ENCODE data around the gene ZNF841.
"Not testable (repeated sequence)": the region's sequence is repeated elsewhere in the genome, so short reads cannot be mapped to it uniquely, and the experiment has no call there.

Gene ZNF841

DNA sequence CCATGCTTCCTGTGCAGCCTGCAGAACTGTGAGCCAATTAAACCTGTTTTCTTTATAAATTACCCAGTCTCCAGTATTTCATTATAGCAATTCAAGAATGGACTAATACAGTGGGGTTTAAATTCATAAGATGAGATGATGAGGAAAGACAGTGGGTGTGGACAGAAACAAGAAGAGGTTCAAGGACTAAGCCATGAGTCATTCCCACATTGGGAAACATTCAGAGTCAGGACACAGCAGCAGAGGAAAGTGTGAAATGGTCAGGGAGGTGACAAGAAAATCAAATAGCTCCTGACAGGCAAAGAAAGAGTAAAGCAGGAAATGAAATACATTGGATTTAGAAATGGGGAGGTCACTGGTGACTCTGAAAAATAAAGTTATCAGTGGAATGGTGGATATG lies 9.1 kb downstream of the ZNF841 start:
- ChIA-PET CTCF (no interaction called here), POLR2A (no interaction called here)
- TF ChIP-seq BHLHE40 (IDR thresholded peaks at IDR 0.05; ENCODE audit: borderline replicate concordance) (no peak), FOXA1 (IDR thresholded peaks at IDR 0.05) (no peak), FOXM1 (IDR thresholded peaks at IDR 0.05; ENCODE audit: borderline replicate concordance) (no peak), L3MBTL2 (conservative IDR thresholded peaks at IDR 0.05) (no peak), TARDBP (IDR thresholded peaks at IDR 0.05) (no peak), FOXK2 (IDR thresholded peaks at IDR 0.05) (no peak), ELF4 (IDR thresholded peaks at IDR 0.05) (no peak), ARNT (IDR thresholded peaks at IDR 0.05) (no peak), NFRKB (IDR thresholded peaks at IDR 0.05) (no peak), SP1 (IDR thresholded peaks at IDR 0.05) (no peak), ZNF384 (IDR thresholded peaks at IDR 0.05) (no peak), HDGF (IDR thresholded peaks at IDR 0.05; ENCODE audit: borderline replicate concordance) (no peak), SUZ12 (IDR thresholded peaks at IDR 0.05) (no peak), LEF1 (IDR thresholded peaks at IDR 0.05; ENCODE audit: borderline replicate concordance) (no peak)
- TF ChIP-seq, protein P1, sequence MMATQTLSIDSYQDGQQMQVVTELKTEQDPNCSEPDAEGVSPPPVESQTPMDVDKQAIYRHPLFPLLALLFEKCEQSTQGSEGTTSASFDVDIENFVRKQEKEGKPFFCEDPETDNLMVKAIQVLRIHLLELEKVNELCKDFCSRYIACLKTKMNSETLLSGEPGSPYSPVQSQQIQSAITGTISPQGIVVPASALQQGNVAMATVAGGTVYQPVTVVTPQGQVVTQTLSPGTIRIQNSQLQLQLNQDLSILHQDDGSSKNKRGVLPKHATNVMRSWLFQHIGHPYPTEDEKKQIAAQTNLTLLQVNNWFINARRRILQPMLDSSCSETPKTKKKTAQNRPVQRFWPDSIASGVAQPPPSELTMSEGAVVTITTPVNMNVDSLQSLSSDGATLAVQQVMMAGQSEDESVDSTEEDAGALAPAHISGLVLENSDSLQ (IDR thresholded peaks at IDR 0.05): no peak
- no peak for DNase-seq (ENCODE audit: extremely low spot score)

GRCh38 chr19:52070496-52070895 lies 25.1 kb downstream of the ZNF841 start:
- ChIA-PET POLR2A (no interaction called here), CTCF (no interaction called here)
- DNase-seq (ENCODE audit: extremely low spot score): no peak
- TF ChIP-seq SP1 (IDR thresholded peaks at IDR 0.05) (no peak), ELF4 (IDR thresholded peaks at IDR 0.05) (no peak), ARNT (IDR thresholded peaks at IDR 0.05) (no peak), BHLHE40 (IDR thresholded peaks at IDR 0.05; ENCODE audit: borderline replicate concordance) (no peak), LEF1 (IDR thresholded peaks at IDR 0.05; ENCODE audit: borderline replicate concordance) (no peak), FOXA1 (IDR thresholded peaks at IDR 0.05) (no peak), FOXK2 (IDR thresholded peaks at IDR 0.05) (no peak), NFRKB (IDR thresholded peaks at IDR 0.05) (no peak), HDGF (IDR thresholded peaks at IDR 0.05; ENCODE audit: borderline replicate concordance) (no peak), FOXM1 (IDR thresholded peaks at IDR 0.05; ENCODE audit: borderline replicate concordance) (no peak), SUZ12 (IDR thresholded peaks at IDR 0.05) (no peak)
- TF ChIP-seq, protein P1 (IDR thresholded peaks at IDR 0.05): no peak

GRCh38 chr19:52069653-52070052 lies 25.9 kb downstream of the ZNF841 start:
- DNase-seq (ENCODE audit: extremely low spot score): no peak
- POLR2A ChIA-PET: no interaction called here
- CTCF ChIA-PET: no interaction called here
- no peak for TF ChIP-seq CTBP1 (IDR thresholded peaks at IDR 0.05; ENCODE audit: borderline replicate concordance)
- TF ChIP-seq, protein P1 (IDR thresholded peaks at IDR 0.05): no peak
- TF ChIP-seq LEF1 (IDR thresholded peaks at IDR 0.05; ENCODE audit: borderline replicate concordance): no peak
- no peak for TF ChIP-seq FOXA1 (IDR thresholded peaks at IDR 0.05)
- TF ChIP-seq FOXM1 (IDR thresholded peaks at IDR 0.05; ENCODE audit: borderline replicate concordance): no peak
- no peak for TF ChIP-seq L3MBTL2 (conservative IDR thresholded peaks at IDR 0.05)
- TF ChIP-seq TARDBP (IDR thresholded peaks at IDR 0.05): no peak
- TF ChIP-seq SP1 (IDR thresholded peaks at IDR 0.05): no peak
- TF ChIP-seq FOXK2 (IDR thresholded peaks at IDR 0.05): no peak
- no peak for TF ChIP-seq BHLHE40 (IDR thresholded peaks at IDR 0.05; ENCODE audit: borderline replicate concordance)
- no peak for TF ChIP-seq SUZ12 (IDR thresholded peaks at IDR 0.05)
- TF ChIP-seq ELF4 (IDR thresholded peaks at IDR 0.05): no peak
- no peak for TF ChIP-seq HDGF (IDR thresholded peaks at IDR 0.05; ENCODE audit: borderline replicate concordance)

DNA sequence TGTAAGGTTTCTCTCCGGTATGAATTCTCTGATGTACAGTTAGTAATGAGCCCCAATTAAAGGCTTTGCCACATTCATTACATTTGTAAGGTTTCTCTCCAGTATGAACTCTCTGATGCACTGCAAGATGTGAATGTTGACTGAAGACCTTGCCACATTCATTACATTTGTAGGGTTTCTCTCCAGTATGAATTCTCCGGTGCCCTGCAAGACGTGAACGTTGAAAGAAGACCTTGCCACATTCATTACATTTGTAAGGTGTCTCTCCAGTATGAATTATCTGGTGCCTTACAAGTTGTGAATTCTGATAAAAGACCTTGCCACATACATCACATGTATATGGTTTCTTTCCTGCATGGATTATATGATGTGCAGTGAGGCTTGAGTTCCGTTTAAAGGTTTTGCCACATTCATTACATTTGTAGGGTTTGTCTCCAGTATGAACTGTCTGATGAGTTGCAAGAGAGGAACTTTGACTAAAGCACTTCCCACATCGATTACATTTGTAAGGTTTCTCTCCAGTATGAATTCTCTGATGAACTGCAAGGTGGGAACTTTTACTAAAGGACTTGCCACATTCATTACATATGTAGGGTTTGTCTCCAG lies 29.2 kb downstream of the ZNF841 start:
- no peak for DNase-seq (ENCODE audit: extremely low spot score)
- TF ChIP-seq, protein P1 (IDR thresholded peaks at IDR 0.05): no peak
- TF ChIP-seq FOXA1 (IDR thresholded peaks at IDR 0.05) (no peak), FOXM1 (IDR thresholded peaks at IDR 0.05; ENCODE audit: borderline replicate concordance) (no peak), FOXK2 (IDR thresholded peaks at IDR 0.05) (no peak), BHLHE40 (IDR thresholded peaks at IDR 0.05; ENCODE audit: borderline replicate concordance) (no peak), LEF1 (IDR thresholded peaks at IDR 0.05; ENCODE audit: borderline replicate concordance) (no peak), NFRKB (IDR thresholded peaks at IDR 0.05) (no peak), ARNT (IDR thresholded peaks at IDR 0.05) (no peak), TARDBP (IDR thresholded peaks at IDR 0.05) (no peak), SP1 (IDR thresholded peaks at IDR 0.05) (no peak), L3MBTL2 (conservative IDR thresholded peaks at IDR 0.05) (no peak), CTBP1 (IDR thresholded peaks at IDR 0.05; ENCODE audit: borderline replicate concordance) (no peak), ELF4 (IDR thresholded peaks at IDR 0.05) (no peak), SUZ12 (IDR thresholded peaks at IDR 0.05) (no peak), HDGF (IDR thresholded peaks at IDR 0.05; ENCODE audit: borderline replicate concordance) (no peak), ZNF384 (IDR thresholded peaks at IDR 0.05) (no peak)
- ChIA-PET POLR2A (no interaction called here), CTCF (no interaction called here)

GRCh38 chr19:52065399-52065798 lies 30.2 kb downstream of the ZNF841 start:
- ChIA-PET CTCF (no interaction called here), POLR2A (no interaction called here)
- TF ChIP-seq FOXM1 (IDR thresholded peaks at IDR 0.05; ENCODE audit: borderline replicate concordance) (no peak), L3MBTL2 (conservative IDR thresholded peaks at IDR 0.05) (no peak), BHLHE40 (IDR thresholded peaks at IDR 0.05; ENCODE audit: borderline replicate concordance) (no peak), SP1 (IDR thresholded peaks at IDR 0.05) (no peak), ZNF384 (IDR thresholded peaks at IDR 0.05) (no peak), SUZ12 (IDR thresholded peaks at IDR 0.05) (no peak), LEF1 (IDR thresholded peaks at IDR 0.05; ENCODE audit: borderline replicate concordance) (no peak), NFRKB (IDR thresholded peaks at IDR 0.05) (no peak), TARDBP (IDR thresholded peaks at IDR 0.05) (no peak), ARNT (IDR thresholded peaks at IDR 0.05) (no peak), CTBP1 (IDR thresholded peaks at IDR 0.05; ENCODE audit: borderline replicate concordance) (no peak), FOXK2 (IDR thresholded peaks at IDR 0.05) (no peak), ELF4 (IDR thresholded peaks at IDR 0.05) (no peak), FOXA1 (IDR thresholded peaks at IDR 0.05) (no peak), HDGF (IDR thresholded peaks at IDR 0.05; ENCODE audit: borderline replicate concordance) (no peak)
- TF ChIP-seq, protein P1 (IDR thresholded peaks at IDR 0.05): no peak
- DNase-seq (ENCODE audit: extremely low spot score): no peak

DNA sequence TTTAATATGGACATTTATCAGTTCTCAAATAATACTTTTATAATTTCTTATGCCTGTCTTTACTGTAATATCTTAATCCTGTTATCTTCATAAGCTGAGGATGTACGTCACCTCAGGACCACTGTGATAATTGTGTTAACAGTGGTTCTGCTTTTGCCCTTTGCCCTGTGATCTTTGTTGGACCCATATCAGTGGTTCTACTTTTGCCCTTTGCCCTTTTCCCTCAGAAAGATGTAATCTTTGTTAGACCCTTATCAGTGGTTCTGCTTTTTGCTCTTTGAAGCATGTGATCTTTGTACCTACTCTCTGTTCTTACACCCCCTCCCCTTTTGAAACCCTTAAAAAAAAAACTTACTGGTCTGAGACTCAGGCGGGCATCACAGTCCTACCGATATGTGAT lies 39.1 kb downstream of the ZNF841 start:
- DNase-seq (ENCODE audit: extremely low spot score); CTCF ChIA-PET; POLR2A ChIA-PET: not testable (repeated sequence)

DNA sequence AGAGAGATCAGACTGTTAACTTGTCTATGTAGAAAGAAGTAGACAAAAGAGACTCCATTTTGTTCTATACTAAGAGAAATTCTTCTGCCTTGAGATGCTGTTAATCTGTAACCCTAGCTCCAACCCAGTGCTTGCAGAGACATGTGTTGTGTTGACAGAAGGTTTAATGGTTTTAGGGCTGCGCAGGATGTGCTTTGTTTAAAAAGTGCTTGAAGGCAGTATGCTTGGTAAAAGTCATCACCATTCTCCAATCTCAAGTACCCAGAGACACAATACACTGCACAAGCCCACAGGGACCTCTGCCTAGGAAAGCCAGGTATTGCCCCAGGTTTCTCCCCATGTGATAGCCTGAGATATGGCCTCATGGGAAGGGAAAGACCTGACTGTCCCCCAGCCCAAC lies 43.8 kb downstream of the ZNF841 start:
- POLR2A ChIA-PET; DNase-seq (ENCODE audit: extremely low spot score): not testable (repeated sequence)

More for the DNA sequence above, 43.8 kb downstream of the ZNF841 start:
- CTCF ChIA-PET: not testable (repeated sequence)
